Measurements from ENCODE around the gene BTBD19.

- TF ChIP-seq CTCF (IDR thresholded peaks at IDR 0.05 in 2 of 3, conservative IDR thresholded peaks at IDR 0.05 in 1 of 3; ENCODE audit: borderline replicate concordance in 1 of 3, insufficient read depth in 1 of 3, low read depth in 2 of 3, low read length in 2 of 3) (no peak), YY1 (IDR thresholded peaks at IDR 0.05; ENCODE audit: extremely low read depth, insufficient replicate concordance, low read depth, low read length) (no peak), EZH2 (IDR thresholded peaks at IDR 0.05) (no peak), POLR2A (IDR thresholded peaks at IDR 0.05; ENCODE audit: borderline replicate concordance, extremely low read depth, insufficient read depth, insufficient read length) (peak; percentile 58), POLR2AphosphoS5 (IDR thresholded peaks at IDR 0.05; ENCODE audit: low read depth, low read length) (peak; percentile 61; the same call in 1 of the 2 replicates), EZH2phosphoT487 (IDR thresholded peaks at IDR 0.05; ENCODE audit: borderline replicate concordance) (no peak), ZFX (IDR thresholded peaks at IDR 0.05) (no peak), FOSL1 (IDR thresholded peaks at IDR 0.05; ENCODE audit: low read depth) (no peak)
Measured at GRCh38 chr1:44807364-44808062, 810 bp upstream of the BTBD19 start.

All from HCT116 (cell line).